Caco-2 (cell line): ENCODE data around the gene BICDL2. TPM values are rescaled to one million over a fixed set of nuclear protein-coding genes. Genes with fewer than 3 reads are reported as not detected.
A peak's percentile ranks its signal among the peaks of the same experiment; 100 is the strongest.

Source experiments
- BruUV-seq: library from RNA; stranded (reverse); fragments of 400-500 nt; replicated peaks from 2 replicates; lab custom pipeline; 2021; lab: Mats Ljungman, UMichigan
- CTCF ChIA-PET: fragments of 300-600 bp; sonication (Branson Sonifier 250); formaldehyde crosslinking; loops from one replicate; lab custom pipeline; 2022; ENCODE audit warnings: antibody characterized with exemption; lab: Charles Lee
- POLR2A ChIA-PET: fragments of 300-600 bp; sonication (Branson Sonifier 250); formaldehyde crosslinking; loops from one replicate; lab custom pipeline; 2022; ENCODE audit warnings: antibody characterized with exemption; lab: Charles Lee
- DNase-seq, 2 experiments: peaks; one replicate each; pipeline versions ENCODE4 v3.0.0 to v3.0.0-alpha.2; 2020 to 2022
- H3K27me3 ChIP-seq: replicated peaks from 2 replicates; pipeline ENCODE4 v1.6.0; 2011; ENCODE audit warnings: low read length; ENCODE audit not compliant: control insufficient read depth, insufficient read depth
- H3K36me3 ChIP-seq: 2 replicates; pipeline ENCODE4 v1.5.1; 2011; ENCODE audit warnings: low read length; ENCODE audit not compliant: control insufficient read depth, insufficient read depth
- H3K4me1 ChIP-seq: fragments of 250-450 bp; sonication (Bioruptor Pico); 2 replicates; pipeline ENCODE4 v1.5.1; 2020; ENCODE audit warnings: mild to moderate bottlenecking
- H3K4me3 ChIP-seq: 2 replicates; pipeline ENCODE4 v1.5.1; 2011; ENCODE audit warnings: low read depth, mild to moderate bottlenecking, control low read depth, low read length
- H3K9me3 ChIP-seq: fragments of 250-450 bp; sonication (Bioruptor Pico); 2 replicates; pipeline ENCODE4 v1.5.1; 2020; ENCODE audit warnings: mild to moderate bottlenecking, moderate library complexity
- H3K27ac Mint-ChIP-seq: one replicate; pipeline ENCODE4 v1.8.0; 2022; ENCODE audit warnings: mixed read lengths; ENCODE audit not compliant: unreplicated experiment
- H3K27me3 Mint-ChIP-seq: one replicate; pipeline ENCODE4 v1.8.0; 2022; ENCODE audit warnings: mixed read lengths; ENCODE audit not compliant: insufficient read depth, unreplicated experiment
- H3K36me3 Mint-ChIP-seq: one replicate; pipeline ENCODE4 v1.8.0; 2022; ENCODE audit warnings: mild to moderate bottlenecking, mixed read lengths; ENCODE audit not compliant: insufficient read depth, unreplicated experiment
- H3K4me1 Mint-ChIP-seq: one replicate; pipeline ENCODE4 v1.8.0; 2022; ENCODE audit warnings: low read depth, mixed read lengths; ENCODE audit not compliant: unreplicated experiment
- H3K4me3 Mint-ChIP-seq: one replicate; pipeline ENCODE4 v1.8.0; 2022; ENCODE audit warnings: mild to moderate bottlenecking, moderate library complexity, mixed read lengths; ENCODE audit not compliant: unreplicated experiment
- H3K9me3 Mint-ChIP-seq: one replicate; pipeline ENCODE4 v1.8.0; 2022; ENCODE audit warnings: mixed read lengths; ENCODE audit not compliant: unreplicated experiment
- intact Hi-C: fragments of 100-400 bp; cut with micrococcal nuclease; formaldehyde crosslinking; loops from one replicate; pipeline ENCODE4 v1.10.0; 2022; ENCODE audit not compliant: unreplicated experiment
- total RNA-seq: library from RNA; stranded (reverse); gene quantifications from 2 replicates; pipeline ENCODE4 v1.2.3, GENCODE V29; 2022
- TF ChIP-seq, protein P1 (sequence below), 2 experiments: fragments of 200-600 bp in 1 of 2; IDR thresholded peaks; 1 replicate in 1 of 2; 2 replicates in 1 of 2; pipeline versions ENCODE4 v1.5.1 to v1.8.0; 2011 to 2022; ENCODE audit warnings: antibody characterized with exemption in 1 of 2, control low read depth in 1 of 2, inconsistent platforms in 1 of 2, low read depth in 1 of 2, low read length in 1 of 2, mild to moderate bottlenecking in 1 of 2, moderate library complexity in 1 of 2; ENCODE audit not compliant: insufficient read depth in 1 of 2, severe bottlenecking in 1 of 2, unreplicated experiment in 1 of 2

BICDL2 gene
- total RNA-seq, 1 experiment from 2014 or later: 10.6 TPM

DNA sequence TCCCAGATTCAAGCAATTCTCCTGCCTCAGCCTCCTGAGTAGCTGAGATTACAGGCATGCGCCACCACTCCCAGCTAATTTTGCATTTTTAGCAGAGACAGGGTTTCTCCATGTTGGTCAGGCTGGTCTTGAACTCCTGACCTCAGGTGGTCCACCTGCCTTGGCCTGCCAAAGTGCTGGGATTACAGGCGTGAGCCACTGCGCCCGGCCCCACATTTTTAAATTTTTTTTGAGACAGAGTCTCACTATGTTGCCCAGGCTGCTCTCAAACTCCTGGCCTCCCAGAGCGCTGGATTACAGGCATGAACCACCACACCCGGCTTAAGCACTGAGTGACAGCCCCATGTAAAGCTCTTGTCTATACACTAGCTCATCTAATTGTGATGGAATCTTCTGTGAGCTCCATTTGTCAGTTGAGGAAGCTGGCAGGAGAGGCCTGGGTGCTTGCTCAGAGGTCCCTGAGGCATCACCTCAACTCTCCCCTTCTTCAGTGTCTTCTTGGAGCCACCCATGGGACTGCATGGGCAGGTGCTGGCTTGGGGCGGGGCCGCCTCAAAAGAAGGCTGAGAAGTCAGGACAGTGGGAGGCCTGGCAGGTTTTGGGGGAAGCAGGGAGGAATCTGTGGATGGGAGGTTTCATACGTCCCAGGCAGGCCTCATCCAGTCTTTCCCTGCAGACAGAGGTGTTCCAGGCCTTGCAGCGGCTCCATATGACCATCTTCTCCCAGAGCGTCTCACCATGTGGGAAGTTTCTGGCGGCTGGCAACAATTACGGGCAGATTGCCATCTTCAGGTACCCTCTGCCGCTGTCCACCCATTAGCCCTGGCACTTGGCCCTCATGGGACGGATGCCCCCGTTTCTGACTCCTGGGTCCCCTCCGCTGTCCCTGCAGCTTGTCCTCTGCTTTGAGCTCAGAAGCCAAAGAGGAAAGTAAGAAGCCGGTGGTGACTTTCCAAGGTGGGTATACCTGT is 11.4 kb downstream of the BICDL2 start:
- TF ChIP-seq, protein P1, sequence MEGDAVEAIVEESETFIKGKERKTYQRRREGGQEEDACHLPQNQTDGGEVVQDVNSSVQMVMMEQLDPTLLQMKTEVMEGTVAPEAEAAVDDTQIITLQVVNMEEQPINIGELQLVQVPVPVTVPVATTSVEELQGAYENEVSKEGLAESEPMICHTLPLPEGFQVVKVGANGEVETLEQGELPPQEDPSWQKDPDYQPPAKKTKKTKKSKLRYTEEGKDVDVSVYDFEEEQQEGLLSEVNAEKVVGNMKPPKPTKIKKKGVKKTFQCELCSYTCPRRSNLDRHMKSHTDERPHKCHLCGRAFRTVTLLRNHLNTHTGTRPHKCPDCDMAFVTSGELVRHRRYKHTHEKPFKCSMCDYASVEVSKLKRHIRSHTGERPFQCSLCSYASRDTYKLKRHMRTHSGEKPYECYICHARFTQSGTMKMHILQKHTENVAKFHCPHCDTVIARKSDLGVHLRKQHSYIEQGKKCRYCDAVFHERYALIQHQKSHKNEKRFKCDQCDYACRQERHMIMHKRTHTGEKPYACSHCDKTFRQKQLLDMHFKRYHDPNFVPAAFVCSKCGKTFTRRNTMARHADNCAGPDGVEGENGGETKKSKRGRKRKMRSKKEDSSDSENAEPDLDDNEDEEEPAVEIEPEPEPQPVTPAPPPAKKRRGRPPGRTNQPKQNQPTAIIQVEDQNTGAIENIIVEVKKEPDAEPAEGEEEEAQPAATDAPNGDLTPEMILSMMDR (IDR thresholded peaks at IDR 0.05; ENCODE audit: insufficient read depth in 1 of 2, low read depth in 1 of 2, low read length in 1 of 2, severe bottlenecking in 1 of 2, unreplicated experiment in 1 of 2): no peak
- H3K4me3 ChIP-seq: no peak overlapping the region
- no peaks in the 10 kb centered on the region for H3K9me3 Mint-ChIP-seq
- no peaks in the 10 kb centered on the region for H3K27me3 Mint-ChIP-seq
- intact Hi-C loops: no loop called here
- H3K36me3 Mint-ChIP-seq: peaks cover 84% of the 10 kb centered on the region
- no peak for DNase-seq
- H3K4me3 Mint-ChIP-seq: peak overlapping the region; percentile 37
- no peaks in the 10 kb centered on the region for H3K9me3 ChIP-seq
- H3K36me3 ChIP-seq: peaks cover 8% of the 10 kb centered on the region
- ChIA-PET CTCF (interaction anchor here (0.7 to 6.9 kb wide), 2 partner anchors 20 to 44 kb away, joined by 6 to 113 read pairs; no protein-coding TSS in a partner anchor), POLR2A (no interaction called here)
- peaks cover 24% of the 10 kb centered on the region for H3K4me1 ChIP-seq
- H3K27me3 ChIP-seq: no peaks in the 10 kb centered on the region
- peaks cover 24% of the 10 kb centered on the region for H3K4me1 Mint-ChIP-seq
- H3K27ac Mint-ChIP-seq: no peak overlapping the region
- BruUV-seq: no TSS peak

DNA sequence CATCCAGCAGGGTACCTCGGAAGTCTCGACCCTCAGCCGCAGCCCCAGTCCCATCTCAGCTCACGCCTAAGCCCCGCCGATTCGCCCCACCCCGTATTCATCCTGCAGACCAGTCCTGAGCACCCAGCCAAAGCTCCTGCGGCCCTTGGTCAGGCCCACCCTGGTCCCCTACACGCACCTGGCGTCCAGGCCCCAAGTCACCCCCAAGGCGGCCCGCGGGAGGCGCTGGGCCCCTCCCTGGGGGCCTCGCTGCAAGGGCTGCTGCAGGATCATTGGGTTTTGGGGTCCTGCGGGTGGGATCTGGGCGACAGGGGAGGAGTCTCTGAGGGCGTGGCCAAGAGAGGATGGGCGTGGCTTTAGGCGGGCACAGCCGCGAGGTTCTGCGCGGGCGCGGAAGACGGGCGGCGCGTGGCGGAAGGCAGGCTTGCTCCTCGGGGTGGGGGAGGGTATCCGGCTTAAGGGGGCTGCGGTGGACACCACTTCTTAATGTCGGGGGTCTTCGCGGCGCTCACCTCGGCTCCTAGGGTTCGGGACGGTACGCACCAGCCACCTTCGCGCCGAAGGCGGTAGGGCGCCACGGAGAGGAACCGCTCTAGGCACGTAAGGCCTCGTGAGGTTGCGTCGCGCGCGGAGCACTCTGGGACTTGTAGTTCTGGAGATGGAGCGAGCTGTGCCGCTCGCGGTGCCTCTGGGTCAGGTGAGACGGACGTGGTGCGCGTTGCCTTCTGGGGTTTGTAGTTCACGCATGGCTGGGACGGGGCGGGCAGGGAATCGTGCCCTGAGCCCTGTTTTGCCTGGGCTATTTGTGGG is 12.9 kb downstream of the BICDL2 start, which contains the start of the genes HCFC1R1 and THOC6:
TSS of gene HCFC1R1 (minus strand) at position 274 of the 810 bp plus-strand sequence. CDS start at position 273, 1 bp downstream.
TSS of gene THOC6 (plus strand) at position 367 of the 810 bp plus-strand sequence. CDS start at position 659, 292 bp downstream.
- H3K27ac Mint-ChIP-seq: peak within 1 kb of the TSS; percentile 89
- peaks cover 8% of the 10 kb centered on the region for H3K36me3 ChIP-seq
- intact Hi-C loops: loop anchor here (1.0 kb wide), 1 partner anchor 43 kb away; no protein-coding TSS in a partner anchor
- no peaks in the 10 kb centered on the region for H3K9me3 ChIP-seq
- POLR2A ChIA-PET: interaction anchor here (0.6 to 5.8 kb wide), 5 partner anchors 14 to 134 kb away, joined by 3 to 83 read pairs (median 6); partner anchors contain the start of gene ZNF213
- CTCF ChIA-PET: interaction anchor here (1.0 to 6.9 kb wide), 4 partner anchors 7 to 54 kb away, joined by 3 to 113 read pairs (median 18); no protein-coding TSS in a partner anchor
- H3K4me3 ChIP-seq: peak within 1 kb of the TSS; percentile 69
- peaks cover 87% of the 10 kb centered on the region for H3K36me3 Mint-ChIP-seq
- TSS peak; percentile 40 for BruUV-seq
- DNase-seq: peak; percentile 95 to 97
- H3K4me1 Mint-ChIP-seq: peaks cover 24% of the 10 kb centered on the region
- H3K4me3 Mint-ChIP-seq: peak within 1 kb of the TSS; percentile 72
- no peaks in the 10 kb centered on the region for H3K27me3 Mint-ChIP-seq
- peaks cover 26% of the 10 kb centered on the region for H3K4me1 ChIP-seq
- TF ChIP-seq, protein P1 (IDR thresholded peaks at IDR 0.05; ENCODE audit: insufficient read depth in 1 of 2, low read depth in 1 of 2, low read length in 1 of 2, severe bottlenecking in 1 of 2, unreplicated experiment in 1 of 2): no peak
- no peaks in the 10 kb centered on the region for H3K27me3 ChIP-seq
- no peaks in the 10 kb centered on the region for H3K9me3 Mint-ChIP-seq
